Measurements from ENCODE around the gene TRAP1.

Gene TRAP1

GRCh38 chr16:3720418-3720817 lies 3.1 kb upstream of the TRAP1 start:
- TF ChIP-seq RAD21 (IDR thresholded peaks at IDR 0.05; ENCODE audit: low read depth) (no peak), NFIC (IDR thresholded peaks at IDR 0.05) (no peak), TEAD4 (IDR thresholded peaks at IDR 0.05) (no peak), REST (IDR thresholded peaks at IDR 0.05; ENCODE audit: low read depth) (no peak), USF1 (IDR thresholded peaks at IDR 0.05) (no peak), MAX (IDR thresholded peaks at IDR 0.05) (no peak), EP300 (IDR thresholded peaks at IDR 0.05; ENCODE audit: borderline replicate concordance) (no peak), FOXM1 (IDR thresholded peaks at IDR 0.05; ENCODE audit: borderline replicate concordance, low read depth) (no peak), TCF12 (IDR thresholded peaks at IDR 0.05; ENCODE audit: low read depth) (no peak), YY1 (IDR thresholded peaks at IDR 0.05; ENCODE audit: low read depth) (no peak), EGR1 (IDR thresholded peaks at IDR 0.05) (no peak), ZBTB7A (IDR thresholded peaks at IDR 0.05; ENCODE audit: low read depth) (no peak), CEBPB (IDR thresholded peaks at IDR 0.05) (no peak), CREB1 (IDR thresholded peaks at IDR 0.05; ENCODE audit: low read depth) (no peak), TAF1 (IDR thresholded peaks at IDR 0.05; ENCODE audit: low read depth) (no peak)

GRCh38 chr16:3718628-3719027 lies 1.3 kb upstream of the TRAP1 start:
- TF ChIP-seq TEAD4 (IDR thresholded peaks at IDR 0.05) = no peak
- no peak for TF ChIP-seq CREB1 (IDR thresholded peaks at IDR 0.05; ENCODE audit: low read depth)
- TF ChIP-seq FOXM1 (IDR thresholded peaks at IDR 0.05; ENCODE audit: borderline replicate concordance, low read depth) = no peak

GRCh38 chr16:3718019-3718391 lies 681 bp upstream of the TRAP1 start:
- TF ChIP-seq TEAD4 (IDR thresholded peaks at IDR 0.05) (no peak), MAX (IDR thresholded peaks at IDR 0.05) (no peak), CREB1 (IDR thresholded peaks at IDR 0.05; ENCODE audit: low read depth) (no peak), REST (IDR thresholded peaks at IDR 0.05; ENCODE audit: low read depth) (no peak)

- TF ChIP-seq EGR1 (IDR thresholded peaks at IDR 0.05) (no peak), NFIC (IDR thresholded peaks at IDR 0.05) (no peak), ZBTB7A (IDR thresholded peaks at IDR 0.05; ENCODE audit: low read depth) (0 out of 2 replicates have a peak, but pooled peaks have one; percentile 48), EP300 (IDR thresholded peaks at IDR 0.05; ENCODE audit: borderline replicate concordance) (no peak), TCF12 (IDR thresholded peaks at IDR 0.05; ENCODE audit: low read depth) (no peak), CEBPB (IDR thresholded peaks at IDR 0.05) (no peak), TAF1 (IDR thresholded peaks at IDR 0.05; ENCODE audit: low read depth) (peak; percentile 13; the same call in 1 of the 2 replicates), MAX (IDR thresholded peaks at IDR 0.05) (peak; percentile 65), RAD21 (IDR thresholded peaks at IDR 0.05; ENCODE audit: low read depth) (no peak)
Observed at GRCh38 chr16:3716831-3717234, 491 bp downstream of the TRAP1 start.

GRCh38 chr16:3715430-3715829 lies 1.9 kb downstream of the TRAP1 start:
- TF ChIP-seq YY1 (IDR thresholded peaks at IDR 0.05; ENCODE audit: low read depth) (no peak), TAF1 (IDR thresholded peaks at IDR 0.05; ENCODE audit: low read depth) (no peak), RAD21 (IDR thresholded peaks at IDR 0.05; ENCODE audit: low read depth) (no peak), EP300 (IDR thresholded peaks at IDR 0.05; ENCODE audit: borderline replicate concordance) (no peak), TCF12 (IDR thresholded peaks at IDR 0.05; ENCODE audit: low read depth) (no peak), CEBPB (IDR thresholded peaks at IDR 0.05) (no peak), ZBTB7A (IDR thresholded peaks at IDR 0.05; ENCODE audit: low read depth) (no peak), NFIC (IDR thresholded peaks at IDR 0.05) (no peak), MAX (IDR thresholded peaks at IDR 0.05) (no peak), CREB1 (IDR thresholded peaks at IDR 0.05; ENCODE audit: low read depth) (no peak), FOXM1 (IDR thresholded peaks at IDR 0.05; ENCODE audit: borderline replicate concordance, low read depth) (no peak), EGR1 (IDR thresholded peaks at IDR 0.05) (no peak), REST (IDR thresholded peaks at IDR 0.05; ENCODE audit: low read depth) (no peak)
